Liver (tissue), 9 donors: ENCODE measurements around the gene FAM149B1. TPM values are rescaled to one million over a fixed set of nuclear protein-coding genes. Genes with fewer than 3 reads are reported as not detected.

ENCODE experiments used
- DNase-seq: peaks from one replicate; pipeline ENCODE4 v3.0.0-alpha.2; 2017; ENCODE audit warnings: low spot score
- H3K27ac ChIP-seq, 2 donors: one replicate each; pipeline ENCODE4 v1.7.0; 2013; ENCODE audit warnings: inconsistent platforms in 2 of 2, low read length in 2 of 2, control low read depth in 1 of 2, low read depth in 1 of 2, mild to moderate bottlenecking in 1 of 2
- H3K27me3 ChIP-seq, 4 donors: one replicate each; pipeline versions ENCODE4 v1.6.1 to v1.7.0; 2013; ENCODE audit warnings: low read length in 3 of 4, inconsistent platforms in 1 of 4, mild to moderate bottlenecking in 1 of 4, moderate library complexity in 1 of 4; ENCODE audit not compliant: control insufficient read depth in 4 of 4, insufficient read depth in 4 of 4
- H3K36me3 ChIP-seq, 4 donors: one replicate each; pipeline versions ENCODE4 v1.6.1 to v1.7.0; 2013; ENCODE audit warnings: low read length in 3 of 4, mild to moderate bottlenecking in 3 of 4, low read depth in 1 of 4, moderate library complexity in 1 of 4; ENCODE audit not compliant: control insufficient read depth in 4 of 4, insufficient read depth in 3 of 4
- H3K4me1 ChIP-seq, 4 donors: one replicate each; pipeline versions ENCODE4 v1.6.1 to v1.7.0; 2013; ENCODE audit warnings: low read length in 3 of 4, mild to moderate bottlenecking in 3 of 4, moderate library complexity in 1 of 4; ENCODE audit not compliant: control insufficient read depth in 4 of 4, insufficient read depth in 4 of 4
- H3K4me3 ChIP-seq, 3 donors: one replicate each; pipeline versions ENCODE4 v1.6.1 to v1.7.0; 2013; ENCODE audit warnings: low read length in 3 of 3, control low read depth in 1 of 3, low read depth in 1 of 3, mild to moderate bottlenecking in 1 of 3
- H3K9ac ChIP-seq, 2 donors: one replicate each; pipeline ENCODE4 v1.7.0; 2013; ENCODE audit warnings: low read length in 2 of 2, mild to moderate bottlenecking in 2 of 2, moderate library complexity in 2 of 2, control low read depth in 1 of 2, low read depth in 1 of 2
- H3K9me3 ChIP-seq, 4 donors: one replicate each; pipeline versions ENCODE4 v1.6.1 to v1.7.0; 2013; ENCODE audit warnings: low read length in 3 of 4; ENCODE audit not compliant: control insufficient read depth in 4 of 4
- ATF3 ChIP-seq: IDR thresholded peaks from 2 replicates; pipeline ENCODE4 v1.6.1; 2016; ENCODE audit warnings: antibody characterized with exemption
- CTCF ChIP-seq: fragments of 150-350 bp; IDR thresholded peaks from 2 replicates; pipeline ENCODE4 v1.5.1; 2017; ENCODE audit warnings: improper control_type of control experiment, low read depth, low read length; ENCODE audit not compliant: missing input control
- EGR1 ChIP-seq, 2 donors: IDR thresholded peaks; 2 replicates each; pipeline ENCODE4 v1.6.1; 2016 to 2018; ENCODE audit warnings: antibody characterized with exemption in 2 of 2, low read depth in 2 of 2
- FOXA2 ChIP-seq: IDR thresholded peaks from 2 replicates; pipeline ENCODE4 v1.6.1; 2016; ENCODE audit warnings: antibody characterized with exemption
- GABPA ChIP-seq, 2 donors: IDR thresholded peaks in 1 of 2; conservative IDR thresholded peaks in 1 of 2; 2 replicates each; pipeline ENCODE4 v1.6.1; 2016; ENCODE audit warnings: antibody characterized with exemption in 2 of 2, mild to moderate bottlenecking in 1 of 2, moderate library complexity in 1 of 2
- HNF4G ChIP-seq: IDR thresholded peaks from 2 replicates; pipeline ENCODE4 v1.6.1; 2016; ENCODE audit warnings: antibody characterized with exemption
- JUND ChIP-seq, 2 donors: IDR thresholded peaks; 2 replicates each; pipeline ENCODE4 v1.6.1; 2016; ENCODE audit warnings: antibody characterized with exemption in 2 of 2
- MAX ChIP-seq: IDR thresholded peaks from 2 replicates; pipeline ENCODE4 v1.6.1; 2016; ENCODE audit warnings: antibody characterized with exemption
- NR2F2 ChIP-seq: IDR thresholded peaks from 2 replicates; pipeline ENCODE4 v1.6.1; 2016; ENCODE audit warnings: antibody characterized with exemption
- RAD21 ChIP-seq, 2 donors: IDR thresholded peaks; 2 replicates each; pipeline ENCODE4 v1.6.1; 2016; ENCODE audit warnings: antibody characterized with exemption in 2 of 2, mild to moderate bottlenecking in 2 of 2
- REST ChIP-seq: IDR thresholded peaks from 2 replicates; pipeline ENCODE4 v1.6.1; 2016; ENCODE audit warnings: antibody characterized with exemption, mild to moderate bottlenecking
- RXRA ChIP-seq, 2 donors: IDR thresholded peaks; 2 replicates each; pipeline ENCODE4 v1.6.1; 2017 to 2018; ENCODE audit warnings: antibody characterized with exemption in 2 of 2, mild to moderate bottlenecking in 1 of 2
- SP1 ChIP-seq: IDR thresholded peaks from 2 replicates; pipeline ENCODE4 v1.6.1; 2018; ENCODE audit warnings: antibody characterized with exemption, mild to moderate bottlenecking
- TAF1 ChIP-seq: conservative IDR thresholded peaks from 2 replicates; pipeline ENCODE4 v1.6.1; 2016; ENCODE audit warnings: antibody characterized with exemption, mild to moderate bottlenecking
- YY1 ChIP-seq: IDR thresholded peaks from 2 replicates; pipeline ENCODE4 v1.6.1; 2016; ENCODE audit warnings: antibody characterized with exemption, mild to moderate bottlenecking
- ZBTB33 ChIP-seq: IDR thresholded peaks from 2 replicates; pipeline ENCODE4 v1.6.1; 2016; ENCODE audit warnings: antibody characterized with exemption
- WGBS: extraction: QIAGEN DNeasy Blood & Tissue Kit; methylation state at CpG from one replicate; pipeline ENCODE4 v1.1.7; 2013; 5-methylcytosine and 5-hydroxymethylcytosine counted together
- polyA plus RNA-seq, 2 donors: library from polyadenylated mRNA; stranded (reverse) in 1 of 2; unstranded in 1 of 2; fragments of 200-250 nt in 1 of 2; fragments of >200 nt in 1 of 2; fragmentation: Nextera tagmentation in 1 of 2; extraction: Ambion mirVana in 1 of 2; gene quantifications; one replicate each; pipeline versions ENCODE4 v1.2.1 to v1.2.3, GENCODE V29; 2013 to 2015
- total RNA-seq, 2 donors: library from RNA; depleted of rRNA; stranded (reverse); fragments of >200 nt; gene quantifications; one replicate each; pipeline ENCODE4 v1.2.3, GENCODE V29; 2014
- donor health status: healthy.
- donor health status: healthy.
- donor health status: healthy.
- donor health status: healthy.
- donor health status: healthy.

The FAM149B1 gene
- total and polyA plus RNA-seq, 4 donors, result 7.3 to 12.9 (median 9.1) TPM

GRCh38 chr10:73166972-73167371, 947 bp upstream of the FAM149B1 start:
- Histone ChIP-seq H3K4me1 (peaks cover 3 to 23% (median 21%) of the 10 kb centered on the region in 4 donors), H3K27ac (peak overlapping the region in 1 of 2 donors; percentile 95), H3K27me3 (no peaks in the 10 kb centered on the region), H3K9ac (peak overlapping the region; percentile 96 to 99), H3K36me3 (peaks cover 0 to 16% (median 13%) of the 10 kb centered on the region in 4 donors), H3K9me3 (no peaks in the 10 kb centered on the region), H3K4me3 (peak overlapping the region; percentile 77 to 100 (median 84))
- no peak for DNase-seq
- 82% methylated on average over 2 of the region's 2 CpGs for WGBS
- no peak for TF ChIP-seq REST
- TF ChIP-seq RAD21 (IDR thresholded peaks at IDR 0.05), result no peak
- no peak for TF ChIP-seq GABPA (IDR thresholded peaks at IDR 0.05 in 1 of 2, conservative IDR thresholded peaks at IDR 0.05 in 1 of 2)
- no peak for TF ChIP-seq YY1
- no peak for TF ChIP-seq CTCF
- TF ChIP-seq NR2F2, result no peak
- no peak for TF ChIP-seq SP1
- no peak for TF ChIP-seq TAF1

GRCh38 chr10:73167458-73167782, 499 bp upstream of the FAM149B1 start:
- TF ChIP-seq RAD21 (IDR thresholded peaks at IDR 0.05) (no peak), FOXA2 (no peak)
- no peaks in the 10 kb centered on the region for H3K27me3 ChIP-seq
- H3K36me3 ChIP-seq, result peaks cover 0 to 13% (median 10%) of the 10 kb centered on the region in 4 donors
- peak overlapping the region; percentile 77 to 100 (median 84) for H3K4me3 ChIP-seq
- 8% methylated on average over 5 of the region's 5 CpGs for WGBS
- H3K4me1 ChIP-seq, result peaks cover 3 to 23% (median 21%) of the 10 kb centered on the region in 4 donors
- H3K9ac ChIP-seq, result peak overlapping the region; percentile 96 to 99
- H3K9me3 ChIP-seq, result no peaks in the 10 kb centered on the region
- DNase-seq, result no peak
- H3K27ac ChIP-seq, result peak overlapping the region; percentile 95 to 98

- under 1% methylated on average over 6 of the region's 6 CpGs for WGBS
- H3K27ac ChIP-seq, result peak overlapping the region; percentile 95 to 98
- no peak for TF ChIP-seq EGR1 (IDR thresholded peaks at IDR 0.05; ENCODE audit: low read depth in 2 of 2)
- TF ChIP-seq ATF3, result no peak
- no peak for TF ChIP-seq ZBTB33
- TF ChIP-seq FOXA2, result no peak
- TF ChIP-seq GABPA (IDR thresholded peaks at IDR 0.05 in 1 of 2, conservative IDR thresholded peaks at IDR 0.05 in 1 of 2), result no peak
- TF ChIP-seq SP1, result no peak
- TF ChIP-seq MAX, result no peak
- TF ChIP-seq HNF4G, result no peak
- no peak for TF ChIP-seq TAF1
- no peak for TF ChIP-seq RXRA (IDR thresholded peaks at IDR 0.05)
- no peak for TF ChIP-seq JUND (IDR thresholded peaks at IDR 0.05)
Measured at GRCh38 chr10:73168465-73168803, 515 bp downstream of the FAM149B1 start.

More at GRCh38 chr10:73168465-73168803, 515 bp downstream of the FAM149B1 start:
- no peaks in the 10 kb centered on the region for H3K9me3 ChIP-seq
- peaks cover 3 to 23% (median 18%) of the 10 kb centered on the region in 4 donors for H3K4me1 ChIP-seq
- H3K27me3 ChIP-seq, result no peaks in the 10 kb centered on the region
- H3K4me3 ChIP-seq, result peak overlapping the region; percentile 77 to 100 (median 84)
- DNase-seq, result no peak
- peak overlapping the region; percentile 33 to 99 for H3K9ac ChIP-seq
- H3K36me3 ChIP-seq, result peaks cover 0 to 4% (median 2%) of the 10 kb centered on the region in 4 donors
